ENCODE data around the gene B3GNT7.
"Not testable (repeated sequence)": the region's sequence is repeated elsewhere in the genome, so short reads cannot be mapped to it uniquely, and the experiment has no call there.

Gene B3GNT7

DNA sequence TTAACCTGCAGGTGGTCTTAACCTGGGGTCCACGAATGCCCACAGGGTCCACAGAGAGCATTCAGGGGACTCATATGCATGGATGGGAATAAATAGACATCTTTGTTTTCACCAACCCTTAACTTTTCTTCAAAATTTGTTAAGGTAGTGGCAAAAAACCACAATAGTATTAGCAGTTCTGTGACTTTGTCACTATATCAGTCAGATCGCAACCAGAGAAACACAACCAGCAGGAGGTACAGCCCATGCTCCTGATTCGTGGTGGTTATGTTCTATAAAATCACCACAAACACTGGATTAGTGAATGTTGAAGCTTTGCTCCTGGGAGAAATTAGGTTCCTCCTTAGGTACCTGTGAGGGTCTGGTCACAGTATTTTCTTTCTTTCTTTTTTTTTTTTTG is 31.6 kb downstream of the B3GNT7 start:
- DNase-seq (ENCODE audit: low spot score) = no peak

DNA sequence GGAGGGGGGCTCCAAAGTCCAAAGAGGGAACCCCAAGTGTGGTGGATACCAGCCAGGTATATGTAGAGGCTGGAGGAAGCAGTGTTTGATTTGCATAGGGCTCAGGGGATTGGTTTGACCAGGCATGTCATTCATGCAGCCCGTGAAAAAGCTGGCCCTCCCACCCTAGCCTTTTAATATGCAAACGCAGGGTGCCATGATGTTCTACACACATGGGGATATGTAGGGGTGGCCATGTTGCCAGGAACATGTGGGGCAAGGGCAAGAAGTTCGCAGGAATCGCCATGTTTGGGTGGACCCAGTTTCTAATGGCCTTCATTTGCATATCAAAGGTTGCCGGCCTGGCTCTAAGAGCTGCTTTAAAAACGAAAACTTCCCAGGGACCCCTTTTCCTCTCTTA is 33.6 kb downstream of the B3GNT7 start:
- DNase-seq (ENCODE audit: low spot score) = no peak

DNA sequence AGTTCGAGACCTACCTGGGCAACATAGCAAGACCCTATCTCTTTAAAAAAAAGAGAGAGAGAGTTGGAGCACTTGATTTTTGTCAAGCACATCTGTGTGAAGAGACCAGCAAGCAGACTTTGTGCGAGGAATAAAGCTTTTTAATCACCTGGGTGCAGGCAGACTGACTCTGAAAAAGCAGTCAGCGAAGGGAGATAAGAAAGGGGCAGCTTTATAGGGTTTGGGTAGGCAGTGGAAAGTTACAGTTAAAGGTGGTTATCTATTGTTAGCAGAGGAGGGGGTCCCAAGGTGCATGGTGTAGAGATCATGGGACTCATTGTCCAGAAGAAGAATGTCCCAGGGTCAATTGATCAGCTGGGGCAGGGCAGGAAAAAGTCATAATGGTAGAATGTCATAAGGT is 34.4 kb downstream of the B3GNT7 start:
- DNase-seq (ENCODE audit: low spot score) = no peak

DNA sequence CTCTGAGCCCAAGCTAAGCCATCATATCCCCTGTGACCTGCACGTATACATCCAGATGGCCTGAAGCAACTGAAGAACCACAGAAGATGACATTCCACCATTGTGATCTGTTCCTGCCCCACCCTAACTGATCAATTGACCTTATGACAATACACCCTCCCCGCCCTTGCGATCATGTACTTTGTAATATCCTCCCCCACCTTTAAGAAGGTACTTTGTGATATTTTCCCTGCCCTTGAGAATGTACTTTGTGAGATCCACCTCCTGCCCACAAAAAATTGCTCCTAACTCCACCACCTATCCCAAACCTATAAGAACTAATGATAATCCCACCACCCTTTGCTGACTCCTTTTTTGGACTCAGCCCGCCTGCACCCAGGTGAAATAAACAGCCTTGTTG is 34.9 kb downstream of the B3GNT7 start:
- DNase-seq (ENCODE audit: low spot score) = not testable (repeated sequence)

DNA sequence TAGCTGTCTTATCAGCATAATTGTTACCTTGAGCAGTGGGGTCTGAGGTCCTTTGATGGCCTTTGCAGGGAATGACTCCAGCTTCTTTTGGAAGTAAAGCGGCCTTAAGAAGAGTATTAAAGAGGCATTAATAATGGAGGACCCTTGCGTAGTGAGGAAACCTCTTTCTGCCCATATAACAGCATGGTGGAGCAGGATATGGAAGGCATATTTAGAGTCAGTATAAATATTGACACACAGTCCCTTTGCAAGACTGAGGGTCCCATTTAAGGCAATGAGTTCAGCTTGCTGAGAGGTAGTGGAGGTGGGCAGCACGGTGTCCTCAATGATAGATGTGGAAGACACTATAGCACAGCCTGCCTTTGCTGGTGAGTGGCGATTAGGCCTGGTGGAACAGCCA is 36.1 kb downstream of the B3GNT7 start:
- DNase-seq (ENCODE audit: low spot score) = no peak

DNA sequence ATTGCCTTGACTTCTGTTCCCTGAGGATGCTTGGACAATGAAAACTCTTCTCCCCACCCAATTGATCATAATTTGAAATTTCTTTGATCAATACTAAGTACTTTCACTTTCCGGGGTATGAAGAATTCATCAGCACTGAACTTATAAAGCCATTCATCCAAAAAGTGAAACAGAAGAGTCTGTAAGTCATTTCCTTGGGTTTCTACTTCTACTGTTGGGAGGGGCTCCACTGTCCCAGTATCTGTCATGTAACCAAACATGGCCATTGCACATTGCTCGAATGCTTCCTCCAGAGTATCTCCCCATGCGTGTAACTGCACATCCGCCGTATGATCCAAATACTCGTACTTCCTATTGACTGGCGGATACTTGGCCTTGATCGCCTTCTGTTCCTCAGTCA is 38.5 kb downstream of the B3GNT7 start:
- no peak for DNase-seq (ENCODE audit: low spot score)

DNA sequence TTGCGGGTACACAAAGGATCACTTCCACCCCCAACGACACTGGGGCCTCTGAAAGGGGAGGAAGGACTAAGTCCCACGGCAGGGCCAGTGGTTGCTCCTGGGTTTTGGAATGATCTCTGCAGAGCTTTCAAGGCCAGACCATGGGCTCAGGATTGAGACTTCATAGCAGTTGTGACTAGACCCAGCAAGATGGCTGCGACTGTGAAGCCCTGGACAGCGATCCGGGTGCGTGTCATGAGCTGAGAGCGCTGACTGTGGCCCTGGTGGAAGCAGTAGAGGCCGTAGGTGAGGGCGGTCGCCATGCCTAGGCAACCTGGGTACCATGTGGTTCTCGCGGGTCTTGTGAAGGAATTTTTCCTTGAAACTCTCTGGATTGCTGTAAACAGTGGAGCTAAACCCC is 41.4 kb downstream of the B3GNT7 start:
- DNase-seq (ENCODE audit: low spot score) = no peak

DNA sequence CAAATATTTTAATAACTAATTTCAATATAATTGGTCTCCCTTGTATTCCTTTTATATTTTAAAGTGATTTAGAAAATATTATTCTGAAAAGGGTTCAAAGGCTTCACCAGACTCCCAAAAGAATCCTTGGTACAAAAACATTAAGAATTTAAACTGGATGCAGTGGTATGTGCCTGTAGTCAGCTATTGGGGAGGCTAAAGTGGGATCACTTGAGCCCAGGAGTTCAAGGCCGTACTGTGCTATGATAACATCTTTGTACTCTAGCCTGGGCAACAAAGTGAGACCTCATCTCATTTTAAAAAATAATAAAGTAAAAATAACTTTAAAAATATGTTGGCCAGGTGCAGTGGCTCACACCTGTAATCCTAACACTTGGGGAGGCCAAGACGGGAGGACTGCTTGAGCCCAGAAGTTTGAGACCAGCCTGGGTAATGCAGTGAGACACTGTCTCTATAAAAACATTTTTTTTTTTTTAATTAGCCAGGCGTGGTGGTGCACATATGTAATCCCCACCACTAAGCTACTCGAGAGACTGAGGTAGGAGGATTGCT is 54.1 kb downstream of the B3GNT7 start:
- DNase-seq (ENCODE audit: low spot score) = no peak

DNA sequence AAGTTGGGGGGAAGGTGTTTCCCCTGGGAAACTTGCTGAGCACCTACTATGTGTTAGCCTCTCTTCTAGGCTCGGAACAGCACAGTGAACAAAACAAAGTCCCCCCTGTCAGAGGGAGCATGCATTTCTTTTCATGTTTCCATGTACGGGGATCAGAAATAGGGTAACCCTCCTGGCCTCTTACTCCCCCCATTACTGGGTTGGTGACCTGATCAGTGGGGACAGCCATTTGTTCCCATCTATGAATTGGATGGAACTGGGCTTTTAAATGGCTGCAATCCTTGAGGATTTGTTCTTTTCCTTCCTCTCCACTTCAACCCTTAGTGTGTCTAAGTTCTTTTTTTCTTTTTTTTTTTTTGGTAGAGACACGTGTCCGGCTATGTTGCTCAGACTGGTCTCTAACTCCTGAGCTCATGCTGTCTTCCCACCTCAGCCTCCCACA is 55.1 kb downstream of the B3GNT7 start:
- no peak for DNase-seq (ENCODE audit: low spot score)
